H1 (cell line): Measurements from ENCODE around the gene PRPF40B. TPM values are rescaled to one million over a fixed set of nuclear protein-coding genes. Genes with fewer than 3 reads are reported as not detected.

Experiments
- CTCF ChIA-PET: fragments of 300-600 bp; sonication (Branson Sonifier 250); formaldehyde crosslinking; loops from one replicate; lab custom pipeline; 2021; ENCODE audit not compliant: partially characterized antibody; lab: Charles Lee
- POLR2A ChIA-PET: fragments of 300-600 bp; sonication (Branson Sonifier 250); formaldehyde crosslinking; loops from one replicate; lab custom pipeline; 2021; ENCODE audit warnings: inconsistent platforms; ENCODE audit not compliant: partially characterized antibody; lab: Charles Lee
- DNase-seq, 2 experiments: peaks; one replicate each; pipeline versions ENCODE4 v3.0.0 to v3.0.0-alpha.2; 2010 to 2022; ENCODE audit warnings: low spot score in 2 of 2, low read depth in 1 of 2, mixed read lengths in 1 of 2
- FAIRE-seq: peaks from 2 replicates; lab custom pipeline; 2011; peaks lifted over from hg19 to GRCh38; lab: Jason Lieb, UNC
- H2AFZ ChIP-seq: 2 replicates; pipeline ENCODE4 v1.8.1; 2012; ENCODE audit warnings: low read length, inconsistent platforms
- H2AK5ac ChIP-seq: 2 replicates; pipeline ENCODE4 v1.6.1; 2013; ENCODE audit warnings: low read depth, low read length
- H2BK120ac ChIP-seq: replicated peaks from 2 replicates; pipeline ENCODE3; 2013; ENCODE audit warnings: low read depth, low read length, inconsistent platforms
- H2BK12ac ChIP-seq: 2 replicates; pipeline ENCODE4 v1.6.1; 2013; ENCODE audit warnings: low read depth, low read length
- H2BK15ac ChIP-seq: 2 replicates; pipeline ENCODE4 v1.6.1; 2013; ENCODE audit warnings: low read length
- H2BK20ac ChIP-seq: 2 replicates; pipeline ENCODE4 v1.6.1; 2013; ENCODE audit warnings: low read length
- H2BK5ac ChIP-seq: 2 replicates; pipeline ENCODE4 v1.6.1; 2013; ENCODE audit warnings: low read depth, low read length
- H3K14ac ChIP-seq: 2 replicates; pipeline ENCODE4 v1.6.1; 2013; ENCODE audit warnings: inconsistent platforms; ENCODE audit not compliant: insufficient read length
- H3K18ac ChIP-seq: 2 replicates; pipeline ENCODE4 v1.6.1; 2013; ENCODE audit warnings: low read length; ENCODE audit errors: extremely low read depth
- H3K23ac ChIP-seq: 2 replicates; pipeline ENCODE4 v1.6.1; 2013; ENCODE audit warnings: inconsistent platforms; ENCODE audit not compliant: insufficient read length
- H3K23me2 ChIP-seq: 2 replicates; pipeline ENCODE4 v1.6.1; 2013; ENCODE audit warnings: low read depth, low read length
- H3K27ac ChIP-seq: 2 replicates; pipeline ENCODE4 v1.6.1; 2011; ENCODE audit warnings: low read depth, low read length, inconsistent platforms
- H3K27me3 ChIP-seq, 4 experiments: replicated peaks in 1 of 4; 1 replicate in 1 of 4; 2 replicates in 3 of 4; pipeline versions ENCODE4 v1.6.1 to v1.8.1; 2011 to 2013; ENCODE audit warnings: low read length in 3 of 4, mild to moderate bottlenecking in 3 of 4, inconsistent platforms in 2 of 4, mixed read lengths in 2 of 4, moderate library complexity in 1 of 4; ENCODE audit not compliant: control insufficient read depth in 3 of 4, insufficient read depth in 3 of 4; ENCODE audit errors: extremely low read depth in 1 of 4
- H3K36me3 ChIP-seq, 4 experiments: 2 replicates each; pipeline versions ENCODE4 v1.6.1 to v1.8.1; 2011 to 2013; ENCODE audit warnings: mild to moderate bottlenecking in 4 of 4, low read length in 3 of 4, moderate library complexity in 2 of 4, control low read depth in 1 of 4, inconsistent platforms in 1 of 4; ENCODE audit not compliant: insufficient read depth in 4 of 4, control insufficient read depth in 2 of 4
- H3K4ac ChIP-seq: replicated peaks from 2 replicates; pipeline ENCODE3; 2013; ENCODE audit warnings: low read length, low read depth, mixed read lengths, inconsistent platforms; ENCODE audit not compliant: insufficient read length
- H3K4me1 ChIP-seq, 4 experiments: replicated peaks in 1 of 4; 1 replicate in 1 of 4; 2 replicates in 3 of 4; pipeline versions ENCODE4 v1.6.1 to v1.8.1; 2011 to 2013; ENCODE audit warnings: low read length in 3 of 4, inconsistent platforms in 2 of 4, mixed read lengths in 1 of 4; ENCODE audit not compliant: insufficient read depth in 4 of 4, control insufficient read depth in 3 of 4
- H3K4me2 ChIP-seq, 2 experiments: 2 replicates each; pipeline versions ENCODE4 v1.6.1 to v1.8.1; 2011 to 2013; ENCODE audit warnings: low read depth in 2 of 2, low read length in 2 of 2, control low read depth in 1 of 2, inconsistent platforms in 1 of 2, mild to moderate bottlenecking in 1 of 2; ENCODE audit not compliant: insufficient read depth in 1 of 2
- H3K4me3 ChIP-seq, 4 experiments: fragments of 200-600, 300-600 bp in 1 of 4; sonication (generic), shearing (Covaris generic), sonication (Bioruptor Twin) in 1 of 4; 2 replicates each; pipeline versions ENCODE4 v1.5.1 to v1.8.1; 2011 to 2016; ENCODE audit warnings: low read length in 4 of 4, low read depth in 3 of 4, control low read depth in 2 of 4, inconsistent platforms in 2 of 4, mild to moderate bottlenecking in 2 of 4, mixed read lengths in 1 of 4, moderate library complexity in 1 of 4; ENCODE audit not compliant: insufficient read depth in 2 of 4; ENCODE audit errors: extremely low read depth in 1 of 4
- H3K56ac ChIP-seq: replicated peaks from 2 replicates; pipeline ENCODE3; 2013; ENCODE audit warnings: low read depth, mild to moderate bottlenecking, mixed read lengths, low read length, inconsistent platforms; ENCODE audit not compliant: insufficient read length
- H3K79me1 ChIP-seq: 2 replicates; pipeline ENCODE4 v1.6.1; 2013; ENCODE audit warnings: low read depth, low read length, control low read depth
- H3K79me2 ChIP-seq, 2 experiments: 2 replicates each; pipeline versions ENCODE4 v1.6.1 to v1.8.1; 2012 to 2013; ENCODE audit warnings: low read length in 2 of 2, mild to moderate bottlenecking in 2 of 2, inconsistent platforms in 1 of 2; ENCODE audit not compliant: insufficient read depth in 2 of 2, control insufficient read depth in 1 of 2
- H3K9ac ChIP-seq, 4 experiments: replicated peaks in 1 of 4; 1 replicate in 1 of 4; 2 replicates in 3 of 4; pipeline versions ENCODE4 v1.6.1 to v1.8.1; 2011 to 2013; ENCODE audit warnings: low read depth in 3 of 4, low read length in 3 of 4, control low read depth in 2 of 4, mild to moderate bottlenecking in 2 of 4, moderate library complexity in 2 of 4, inconsistent platforms in 1 of 4; ENCODE audit errors: extremely low read depth in 1 of 4
- H3K9me3 ChIP-seq, 2 experiments: 2 replicates each; pipeline versions ENCODE4 v1.6.1 to v1.8.1; 2012 to 2013; ENCODE audit warnings: mild to moderate bottlenecking in 2 of 2, moderate library complexity in 2 of 2, control low read depth in 1 of 2, inconsistent platforms in 1 of 2, low read depth in 1 of 2, low read length in 1 of 2, mixed read lengths in 1 of 2; ENCODE audit not compliant: insufficient read depth in 2 of 2
- H4K20me1 ChIP-seq, 2 experiments: replicated peaks in 1 of 2; 2 replicates each; pipeline versions ENCODE3 to v1.8.1; 2011 to 2013; ENCODE audit warnings: inconsistent platforms in 2 of 2, low read length in 2 of 2, mild to moderate bottlenecking in 1 of 2; ENCODE audit not compliant: insufficient read depth in 2 of 2, control insufficient read depth in 1 of 2
- H4K5ac ChIP-seq: 2 replicates; pipeline ENCODE4 v1.6.1; 2013; ENCODE audit warnings: low read length, low read depth, mixed read lengths, inconsistent platforms; ENCODE audit not compliant: insufficient read length
- H4K8ac ChIP-seq: 2 replicates; pipeline ENCODE4 v1.8.0; 2013; ENCODE audit warnings: mild to moderate bottlenecking, moderate library complexity, low read length, inconsistent platforms; ENCODE audit not compliant: insufficient read depth; ENCODE audit errors: extremely low read depth
- H4K91ac ChIP-seq: replicated peaks from 2 replicates; pipeline ENCODE3; 2013; ENCODE audit warnings: low read length, mixed read lengths, inconsistent platforms; ENCODE audit not compliant: insufficient read length
- BACH1 ChIP-seq: IDR thresholded peaks from 2 replicates; pipeline ENCODE4 v1.6.1; 2012; ENCODE audit warnings: low read length, improper control_type of control experiment
- CREB1 ChIP-seq: IDR thresholded peaks from 2 replicates; pipeline ENCODE4 v1.6.1; 2012; ENCODE audit warnings: inconsistent platforms
- MAFK ChIP-seq: IDR thresholded peaks from 2 replicates; pipeline ENCODE4 v1.6.1; 2012; ENCODE audit warnings: low read depth, mild to moderate bottlenecking, improper control_type of control experiment, low read length
- POLR2A ChIP-seq, 2 experiments: IDR thresholded peaks; 1 replicate in 1 of 2; 2 replicates in 1 of 2; pipeline ENCODE4 v1.6.1; 2011; ENCODE audit warnings: low read depth in 2 of 2, low read length in 2 of 2, mild to moderate bottlenecking in 2 of 2; ENCODE audit errors: control extremely low read depth in 1 of 2
- RAD21 ChIP-seq, 2 experiments: IDR thresholded peaks in 1 of 2; conservative IDR thresholded peaks in 1 of 2; 2 replicates each; pipeline ENCODE4 v1.6.1; 2011; ENCODE audit warnings: low read depth in 2 of 2, low read length in 2 of 2, improper control_type of control experiment in 1 of 2, inconsistent platforms in 1 of 2, mild to moderate bottlenecking in 1 of 2, moderate library complexity in 1 of 2
- SUZ12 ChIP-seq: fragments of 200-600 bp; sonication (generic); IDR thresholded peaks from 2 replicates; pipeline ENCODE4 v1.6.1; 2012; ENCODE audit warnings: mild to moderate bottlenecking, inconsistent platforms, low read length, moderate library complexity, mixed read lengths
- YY1 ChIP-seq: IDR thresholded peaks from 2 replicates; pipeline ENCODE4 v1.6.1; 2011; ENCODE audit warnings: low read depth, mild to moderate bottlenecking, low read length
- ZNF274 ChIP-seq: IDR thresholded peaks from 2 replicates; pipeline ENCODE4 v1.7.0; 2012; ENCODE audit warnings: low read length, borderline replicate concordance; ENCODE audit errors: extremely low read depth
- WGBS, 2 experiments: shearing (Covaris generic) in 1 of 2; methylation state at CpG; one replicate each; pipeline versions ENCODE4 v1.1.6 to v1.1.7; 2013 to 2015; ENCODE audit warnings: low lambda C conversion rate in 2 of 2, mixed read lengths in 2 of 2, inconsistent platforms in 1 of 2, low coverage in 1 of 2, missing lambda C conversion rate in 1 of 2; ENCODE audit not compliant: insufficient replicate concordance in 2 of 2, insufficient coverage in 1 of 2, insufficient read length in 1 of 2; ENCODE audit errors: extremely low coverage in 1 of 2, missing lambda C conversion rate in 1 of 2; 5-methylcytosine and 5-hydroxymethylcytosine counted together
- polyA plus RNA-seq, 7 experiments: library from polyadenylated mRNA; depleted of rRNA in 3 of 7; stranded (reverse) in 5 of 7; unstranded in 2 of 7; fragments of >200 nt in 5 of 7; fragments of 200-250 nt in 2 of 7; gene quantifications; 1 replicate in 5 of 7; 2 replicates in 1 of 7; 4 replicates in 1 of 7; pipeline versions ENCODE4 v1.2.1 to v1.2.3, GENCODE V29; 2011 to 2013; ENCODE audit warnings: missing spikeins in 2 of 7, mixed read lengths in 2 of 7
- total RNA-seq: library from RNA; stranded (reverse); fragmentation: NEBNext Ultra II Directional; extraction: Animal tissue kit (Norgen Biotek cat#: 25700); gene quantifications from 2 replicates; pipeline ENCODE4 v1.2.1, GENCODE V29; 2021

Gene PRPF40B
- total and polyA plus RNA-seq, 2 of the 8 experiments (the other 6 are each of a cell fraction or from before 2014, with no cell fraction given), result 14.4 to 24.4 TPM

- no peaks in the 10 kb centered on the region for H3K9me3 ChIP-seq
- H3K14ac ChIP-seq, result no peak overlapping the region
- H3K27me3 ChIP-seq, result no peaks in the 10 kb centered on the region
- H3K18ac ChIP-seq, result peak overlapping the region; percentile 80
- H2BK12ac ChIP-seq, result peak overlapping the region; percentile 86; the same call in 1 of the 2 replicates
- H3K23ac ChIP-seq, result no peak overlapping the region
- no peak overlapping the region for H4K8ac ChIP-seq
- H3K79me1 ChIP-seq, result no peaks in the 10 kb centered on the region; the same call in 1 of the 2 replicates
- ChIA-PET POLR2A (interaction anchor here (1.0 to 4.1 kb wide), 12 partner anchors 9 to 120 kb away, joined by 3 to 25 read pairs (median 7); partner anchors contain the start of genes FMNL3, PRPF40B and TMBIM6), CTCF (interaction anchor here (0.7 to 6.4 kb wide), 45 partner anchors 8 to 224 kb away, joined by 3 to 98 read pairs (median 4); partner anchors contain the start of genes FAM186B, FMNL3, PRPF40B and TMBIM6)
- H3K79me2 ChIP-seq, result no peaks in the 10 kb centered on the region
- peak overlapping the region in 1 of 4 experiments; percentile 20; a peak in 2 of 7 replicates for H3K9ac ChIP-seq
- no peak overlapping the region; the same call in 1 of the 2 replicates for H3K27ac ChIP-seq
- H4K20me1 ChIP-seq, result peaks cover 0 to 4% of the 10 kb centered on the region in 2 experiments
- peak overlapping the region; percentile 70 for H4K91ac ChIP-seq
- no peak overlapping the region for H2AFZ ChIP-seq
- H2BK120ac ChIP-seq, result no peak overlapping the region
- peaks cover 0 to 9% (median 2%) of the 10 kb centered on the region in 4 experiments; a peak in 5 of 8 replicates for H3K36me3 ChIP-seq
- H3K23me2 ChIP-seq, result no peaks in the 10 kb centered on the region
- H3K56ac ChIP-seq, result peak overlapping the region; percentile 12
- peak overlapping the region; percentile 76 for H2BK5ac ChIP-seq
- peak overlapping the region; percentile 90; the same call in 1 of the 2 replicates for H2AK5ac ChIP-seq
- H4K5ac ChIP-seq, result peak overlapping the region; percentile 55
- peak overlapping the region; percentile 16 to 28; a peak in 2 of 4 replicates for H3K4me2 ChIP-seq
- peak overlapping the region; percentile 61 for H2BK15ac ChIP-seq
- FAIRE-seq (no peak), DNase-seq (no peak)
- no peak overlapping the region for H3K4me3 ChIP-seq
- no peak overlapping the region for H2BK20ac ChIP-seq
- peak overlapping the region; percentile 36 for H3K4ac ChIP-seq
- WGBS, 2 experiments, result 55% methylated on average over 7 of the region's 9 CpGs; no CpG with 5 or more reads in 1 of the 2 experiments
- peaks cover 0 to 10% (median 5%) of the 10 kb centered on the region in 4 experiments; a peak in 5 of 7 replicates for H3K4me1 ChIP-seq
- TF ChIP-seq SUZ12, result no peak
- peak; percentile 77 for TF ChIP-seq YY1
- no peak for TF ChIP-seq ZNF274
- peak; percentile 69; the same call in 1 of the 2 replicates for TF ChIP-seq MAFK
- TF ChIP-seq RAD21 (IDR thresholded peaks at IDR 0.05 in 1 of 2, conservative IDR thresholded peaks at IDR 0.05 in 1 of 2; ENCODE audit: low read depth in 2 of 2, low read length in 2 of 2), result peak; percentile 68 to 80
- peak; percentile 93 for TF ChIP-seq BACH1
- peak; percentile 37 to 62; a peak in 2 of 3 replicates for TF ChIP-seq POLR2A (IDR thresholded peaks at IDR 0.05; ENCODE audit: control extremely low read depth in 1 of 2, low read depth in 2 of 2, low read length in 2 of 2)
- TF ChIP-seq CREB1, result peak; percentile 27; the same call in 1 of the 2 replicates
Measured at GRCh38 chr12:49636979-49637755, 13.8 kb downstream of the PRPF40B start.
